Loucy (cell line): Measurements from ENCODE around the gene NCOA1.

Source experiments
- CTCF ChIP-seq: fragments of 200-600 bp; sonication (generic); conservative IDR thresholded peaks from 2 replicates; pipeline ENCODE4 v1.5.1; 2014; ENCODE audit warnings: mild to moderate bottlenecking, antibody characterized with exemption, low read length
- EZH2phosphoT487 ChIP-seq: fragments of 200-600 bp; IDR thresholded peaks from 2 replicates; pipeline ENCODE4 v1.6.1; 2018; ENCODE audit warnings: antibody characterized with exemption, mild to moderate bottlenecking, moderate library complexity, borderline replicate concordance

DNA sequence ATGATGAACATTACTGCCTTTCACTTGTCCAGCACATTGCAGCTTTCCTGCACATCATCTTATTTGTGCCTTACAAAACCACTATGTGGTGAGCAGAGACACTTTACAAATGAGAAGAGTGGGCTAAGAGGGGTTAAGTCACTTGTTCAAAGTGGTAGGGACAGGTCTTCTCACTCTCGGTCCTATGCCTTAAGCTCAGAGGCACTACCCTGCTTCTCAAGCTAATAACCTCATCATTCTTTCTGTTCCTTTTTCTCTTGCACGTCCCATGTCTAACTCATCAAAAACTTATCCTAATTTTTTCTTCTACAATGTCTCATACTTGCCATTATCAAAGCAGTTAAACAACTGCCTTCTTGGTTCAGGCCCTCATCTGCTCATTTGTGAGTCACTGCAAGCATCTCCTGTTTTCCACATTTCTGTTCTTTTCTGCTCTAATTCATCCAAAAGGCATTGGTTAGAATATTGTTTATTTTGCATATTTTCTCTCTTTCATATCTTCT, 21.9 kb upstream of the NCOA1 start:
- TF ChIP-seq CTCF (no peak), EZH2phosphoT487 (no peak)
